Stimulated activated CD8-positive, alpha-beta memory T cell treated with anti-CD3 and anti-CD28 coated beads, Interleukin-12 subunit alpha, Interleukin-12 subunit beta, amount 100 ng/mL, for 24 hours (primary cell): Measurements from ENCODE around the gene FAM222B.
"Not testable (repeated sequence)": the region's sequence is repeated elsewhere in the genome, so short reads cannot be mapped to it uniquely, and the experiment has no call there.

ENCODE experiments used
- DNase-seq: peaks from one replicate; pipeline ENCODE4 v3.0.0-alpha.2; 2020; ENCODE audit errors: extremely low read depth

FAM222B gene

GRCh38 chr17:28726627-28727491 is 115.7 kb downstream of the FAM222B start:
- no peak for DNase-seq

GRCh38 chr17:28726226-28726626 is 116.4 kb downstream of the FAM222B start, which contains the start of gene TLCD1:
Gene TLCD1 (minus strand): TSS chr17:28726233. CDS start chr17:28726097, 136 bp downstream.
- DNase-seq = no peak

- DNase-seq = no peak
Measured at GRCh38 chr17:28725660-28726225, 116.8 kb downstream of the FAM222B start.

- no peak for DNase-seq
Measured at GRCh38 chr17:28725166-28725659, 117.4 kb downstream of the FAM222B start.

- DNase-seq = no peak
Measured at GRCh38 chr17:28724500-28725165, 118.0 kb downstream of the FAM222B start.

- DNase-seq = not testable (repeated sequence)
Measured at GRCh38 chr17:28723836-28724499, 118.6 kb downstream of the FAM222B start.

GRCh38 chr17:28723159-28723835 is 119.3 kb downstream of the FAM222B start:
- no peak for DNase-seq

- no peak for DNase-seq
Measured at GRCh38 chr17:28722417-28723158, 120.0 kb downstream of the FAM222B start.

- not testable (repeated sequence) for DNase-seq
Measured at GRCh38 chr17:28720997-28721329, 121.6 kb downstream of the FAM222B start.

- no peak for DNase-seq
Measured at GRCh38 chr17:28720247-28720996, 122.2 kb downstream of the FAM222B start.

GRCh38 chr17:28719021-28719433 is 123.6 kb downstream of the FAM222B start:
- DNase-seq = no peak

GRCh38 chr17:28718333-28719020 is 124.1 kb downstream of the FAM222B start:
- no peak for DNase-seq

- DNase-seq = no peak
Measured at GRCh38 chr17:28717578-28718332, 124.8 kb downstream of the FAM222B start, which contains the start of gene RAB34. Gene RAB34 (minus strand): TSS chr17:28717868. CDS start chr17:28717266, 602 bp downstream.

GRCh38 chr17:28716740-28717577 is 125.6 kb downstream of the FAM222B start:
- no peak for DNase-seq

GRCh38 chr17:28715217-28715616 is 127.4 kb downstream of the FAM222B start:
- DNase-seq = no peak

- DNase-seq = no peak
Measured at GRCh38 chr17:28714281-28714680, 128.3 kb downstream of the FAM222B start.

- no peak for DNase-seq
Measured at GRCh38 chr17:28712705-28713415, 129.7 kb downstream of the FAM222B start.
